IMR-90 (cell line): ENCODE measurements around the gene TELO2.

Source experiments
- BHLHE40 ChIP-seq: fragments of 150-350 bp; IDR thresholded peaks from 2 replicates; pipeline ENCODE4 v1.6.1; 2016; ENCODE audit warnings: mild to moderate bottlenecking, low read depth, low read length
- CEBPB ChIP-seq: IDR thresholded peaks from 2 replicates; pipeline ENCODE4 v1.6.1; 2012; ENCODE audit warnings: low read depth, low read length, improper control_type of control experiment
- MAFK ChIP-seq: IDR thresholded peaks from 2 replicates; pipeline ENCODE4 v1.6.1; 2012; ENCODE audit warnings: low read depth, low read length, improper control_type of control experiment
- POLR2A ChIP-seq: IDR thresholded peaks from 2 replicates; pipeline ENCODE4 v1.6.1; 2012; ENCODE audit warnings: mild to moderate bottlenecking, low read depth, low read length
- RAD21 ChIP-seq: IDR thresholded peaks from 2 replicates; pipeline ENCODE4 v1.6.1; 2012; ENCODE audit warnings: low read length, improper control_type of control experiment
- RCOR1 ChIP-seq: IDR thresholded peaks from 2 replicates; pipeline ENCODE4 v1.6.1; 2012; ENCODE audit warnings: mild to moderate bottlenecking, low read length, improper control_type of control experiment; ENCODE audit not compliant: insufficient replicate concordance
- SMC3 ChIP-seq: fragments of 150-350 bp; IDR thresholded peaks from 2 replicates; pipeline ENCODE4 v1.6.1; 2016; ENCODE audit warnings: low read depth, mild to moderate bottlenecking, antibody characterized with exemption, low read length, moderate library complexity
- TF ChIP-seq, protein P1 (sequence below): conservative IDR thresholded peaks from 2 replicates; pipeline ENCODE4 v1.5.1; 2012; ENCODE audit warnings: mild to moderate bottlenecking, low read depth, low read length, improper control_type of control experiment
- TF ChIP-seq, protein P2 (sequence below): fragments of 150-350 bp; IDR thresholded peaks from 2 replicates; pipeline ENCODE4 v1.6.1; 2017; ENCODE audit warnings: mild to moderate bottlenecking, antibody characterized with exemption, low read length, low read depth

DNA sequence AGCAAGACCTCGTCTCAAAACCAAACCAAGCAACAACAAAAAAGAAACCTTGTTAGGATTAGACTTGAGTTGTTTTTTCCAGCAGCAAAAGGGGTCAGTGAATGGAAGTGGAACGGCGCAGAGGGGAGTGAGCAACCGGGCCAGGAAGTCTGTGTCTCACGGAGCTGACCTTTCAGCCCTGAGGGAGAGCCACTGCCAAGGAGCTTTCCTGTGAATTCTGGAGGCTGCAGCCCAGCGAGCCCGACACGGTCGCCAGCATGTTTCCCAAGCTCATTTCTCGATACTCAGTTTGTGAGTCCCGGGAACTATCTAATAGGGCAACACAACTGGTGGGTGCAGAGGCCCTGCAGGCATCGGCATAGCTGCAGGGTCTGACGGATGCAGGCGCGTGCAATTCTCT lies 19.6 kb downstream of the TELO2 start:
- TF ChIP-seq CEBPB (no peak), POLR2A (no peak), MAFK (no peak), RAD21 (no peak), RCOR1 (no peak), SMC3 (no peak), BHLHE40 (no peak)
- TF ChIP-seq, protein P1, sequence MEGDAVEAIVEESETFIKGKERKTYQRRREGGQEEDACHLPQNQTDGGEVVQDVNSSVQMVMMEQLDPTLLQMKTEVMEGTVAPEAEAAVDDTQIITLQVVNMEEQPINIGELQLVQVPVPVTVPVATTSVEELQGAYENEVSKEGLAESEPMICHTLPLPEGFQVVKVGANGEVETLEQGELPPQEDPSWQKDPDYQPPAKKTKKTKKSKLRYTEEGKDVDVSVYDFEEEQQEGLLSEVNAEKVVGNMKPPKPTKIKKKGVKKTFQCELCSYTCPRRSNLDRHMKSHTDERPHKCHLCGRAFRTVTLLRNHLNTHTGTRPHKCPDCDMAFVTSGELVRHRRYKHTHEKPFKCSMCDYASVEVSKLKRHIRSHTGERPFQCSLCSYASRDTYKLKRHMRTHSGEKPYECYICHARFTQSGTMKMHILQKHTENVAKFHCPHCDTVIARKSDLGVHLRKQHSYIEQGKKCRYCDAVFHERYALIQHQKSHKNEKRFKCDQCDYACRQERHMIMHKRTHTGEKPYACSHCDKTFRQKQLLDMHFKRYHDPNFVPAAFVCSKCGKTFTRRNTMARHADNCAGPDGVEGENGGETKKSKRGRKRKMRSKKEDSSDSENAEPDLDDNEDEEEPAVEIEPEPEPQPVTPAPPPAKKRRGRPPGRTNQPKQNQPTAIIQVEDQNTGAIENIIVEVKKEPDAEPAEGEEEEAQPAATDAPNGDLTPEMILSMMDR, result no peak
- TF ChIP-seq, protein P2, sequence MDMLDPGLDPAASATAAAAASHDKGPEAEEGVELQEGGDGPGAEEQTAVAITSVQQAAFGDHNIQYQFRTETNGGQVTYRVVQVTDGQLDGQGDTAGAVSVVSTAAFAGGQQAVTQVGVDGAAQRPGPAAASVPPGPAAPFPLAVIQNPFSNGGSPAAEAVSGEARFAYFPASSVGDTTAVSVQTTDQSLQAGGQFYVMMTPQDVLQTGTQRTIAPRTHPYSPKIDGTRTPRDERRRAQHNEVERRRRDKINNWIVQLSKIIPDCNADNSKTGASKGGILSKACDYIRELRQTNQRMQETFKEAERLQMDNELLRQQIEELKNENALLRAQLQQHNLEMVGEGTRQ, result no peak
